Measurements from ENCODE around the gene HOXA1. TPM values are rescaled to one million over a fixed set of nuclear protein-coding genes. Genes with fewer than 3 reads are reported as not detected.

Gene HOXA1
- total RNA-seq, 1 donor from 2014 or later: 0.16 TPM

DNA sequence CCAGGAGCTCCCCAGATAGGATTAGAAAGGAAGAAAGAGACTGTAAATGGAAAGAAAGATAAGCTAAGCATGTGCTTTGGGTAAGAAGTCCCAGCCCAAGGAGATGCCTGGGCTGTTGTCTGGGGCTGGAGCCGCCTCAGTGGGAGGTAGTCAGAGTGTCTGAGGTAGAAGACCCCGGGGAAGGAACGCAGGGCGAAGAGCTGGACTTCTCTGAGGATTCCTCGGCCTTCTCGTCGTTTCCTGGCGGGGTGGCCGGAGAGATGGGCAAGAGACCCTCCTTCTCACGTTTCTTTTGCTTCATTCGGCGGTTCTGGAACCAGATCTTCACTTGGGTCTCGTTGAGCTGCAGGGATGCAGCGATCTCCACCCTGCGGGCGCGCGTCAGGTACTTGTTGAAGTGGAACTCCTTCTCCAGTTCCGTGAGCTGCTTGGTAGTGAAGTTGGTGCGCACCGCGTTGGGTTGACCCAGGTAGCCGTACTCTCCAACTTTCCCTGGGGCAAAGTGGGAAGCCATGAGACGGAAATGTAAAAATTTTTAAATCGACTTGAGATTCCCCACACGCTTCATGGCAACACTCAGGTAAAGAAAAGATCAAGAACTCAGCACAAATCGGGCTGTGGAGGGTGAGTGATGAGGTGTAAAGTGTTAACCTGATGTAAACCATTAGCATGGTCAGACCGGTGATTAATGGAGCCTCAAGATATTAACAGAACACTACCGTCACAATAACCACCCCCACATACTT is 1.3 kb downstream of the HOXA1 start:
- H3K36me3 Mint-ChIP-seq (ENCODE audit: low read depth): peaks cover 11% of the 10 kb centered on the region
- H3K27ac Mint-ChIP-seq: no peak overlapping the region
- intact Hi-C loops (cut with micrococcal nuclease): loop anchor here (5.0 kb wide), 3 partner anchors 38 to 1237 kb away; partner anchors contain the start of genes EVX1 and HOXA4
- H3K4me3 Mint-ChIP-seq (ENCODE audit: low read depth): no peak overlapping the region
- peaks cover 16% of the 10 kb centered on the region for H3K4me1 Mint-ChIP-seq (ENCODE audit: low read depth)
- no peak for DNase-seq (ENCODE audit: low spot score)
- H3K27me3 Mint-ChIP-seq (ENCODE audit: low read depth): peaks cover 83% of the 10 kb centered on the region
- no peaks in the 10 kb centered on the region for H3K9me3 Mint-ChIP-seq

DNA sequence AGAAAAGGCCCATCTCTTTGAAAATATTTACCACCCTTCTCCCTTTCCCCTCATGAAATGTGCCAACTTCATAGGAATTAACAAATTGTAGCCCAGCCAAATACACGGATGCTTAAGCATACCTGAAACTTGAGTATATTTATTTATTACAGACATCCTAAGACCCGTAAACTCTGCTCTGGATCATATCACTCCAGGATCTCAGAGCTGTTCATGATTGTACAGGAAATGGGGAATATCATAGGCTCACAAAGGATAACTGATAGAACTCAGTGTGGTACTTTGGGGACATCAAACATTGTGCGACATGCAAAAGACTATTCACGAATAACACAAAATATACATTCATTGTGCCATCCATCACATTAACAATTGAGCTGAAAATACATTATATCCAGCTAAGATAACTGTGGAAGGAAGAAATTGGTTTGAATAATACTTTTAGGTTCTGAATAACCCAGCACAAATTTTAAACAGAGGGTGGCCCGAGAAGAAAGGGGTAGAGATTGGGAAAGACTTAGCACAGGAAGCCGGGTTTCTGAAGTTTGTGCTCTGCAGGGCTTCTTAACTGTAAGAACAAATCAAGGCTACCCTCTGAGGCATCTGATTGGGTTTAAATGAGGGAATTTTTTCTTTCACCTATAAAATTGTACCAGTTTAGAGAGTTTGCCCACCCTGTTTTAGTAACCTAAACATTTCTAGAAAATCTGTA is 2.5 kb downstream of the HOXA1 start:
- Mint-ChIP-seq H3K4me3 (ENCODE audit: low read depth) (no peak overlapping the region), H3K27ac (no peak overlapping the region), H3K36me3 (ENCODE audit: low read depth) (peaks cover 3% of the 10 kb centered on the region), H3K4me1 (ENCODE audit: low read depth) (peaks cover 13% of the 10 kb centered on the region), H3K9me3 (no peaks in the 10 kb centered on the region), H3K27me3 (ENCODE audit: low read depth) (peaks cover 83% of the 10 kb centered on the region)
- DNase-seq (ENCODE audit: low spot score): no peak
- intact Hi-C loops (cut with micrococcal nuclease): loop anchor here (5.0 kb wide), 1 partner anchor 149 kb away; the partner anchor contains the start of gene EVX1

DNA sequence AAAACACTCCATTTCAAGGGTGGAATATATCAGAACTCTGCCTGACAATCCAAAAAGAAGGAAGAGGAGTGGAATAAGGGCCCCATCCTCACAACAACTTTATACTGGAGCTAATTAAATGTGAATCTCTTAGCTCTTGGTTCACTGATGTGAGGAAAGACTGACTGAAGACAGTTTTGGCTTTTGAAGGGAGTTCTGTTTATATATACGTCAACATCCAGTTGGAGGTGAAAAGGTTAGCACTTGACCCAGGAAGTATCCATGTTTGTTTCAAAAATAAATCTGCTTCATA is 3.0 kb downstream of the HOXA1 start:
- H3K4me3 Mint-ChIP-seq (ENCODE audit: low read depth): no peak overlapping the region
- no peak overlapping the region for H3K27ac Mint-ChIP-seq
- no peaks in the 10 kb centered on the region for H3K9me3 Mint-ChIP-seq
- DNase-seq (ENCODE audit: low spot score): no peak
- peaks cover 81% of the 10 kb centered on the region for H3K27me3 Mint-ChIP-seq (ENCODE audit: low read depth)
- peaks cover 3% of the 10 kb centered on the region for H3K36me3 Mint-ChIP-seq (ENCODE audit: low read depth)
- H3K4me1 Mint-ChIP-seq (ENCODE audit: low read depth): peaks cover 13% of the 10 kb centered on the region
- intact Hi-C loops (cut with micrococcal nuclease): loop anchor here (5.0 kb wide), 1 partner anchor 150 kb away; the partner anchor contains the start of gene EVX1

DNA sequence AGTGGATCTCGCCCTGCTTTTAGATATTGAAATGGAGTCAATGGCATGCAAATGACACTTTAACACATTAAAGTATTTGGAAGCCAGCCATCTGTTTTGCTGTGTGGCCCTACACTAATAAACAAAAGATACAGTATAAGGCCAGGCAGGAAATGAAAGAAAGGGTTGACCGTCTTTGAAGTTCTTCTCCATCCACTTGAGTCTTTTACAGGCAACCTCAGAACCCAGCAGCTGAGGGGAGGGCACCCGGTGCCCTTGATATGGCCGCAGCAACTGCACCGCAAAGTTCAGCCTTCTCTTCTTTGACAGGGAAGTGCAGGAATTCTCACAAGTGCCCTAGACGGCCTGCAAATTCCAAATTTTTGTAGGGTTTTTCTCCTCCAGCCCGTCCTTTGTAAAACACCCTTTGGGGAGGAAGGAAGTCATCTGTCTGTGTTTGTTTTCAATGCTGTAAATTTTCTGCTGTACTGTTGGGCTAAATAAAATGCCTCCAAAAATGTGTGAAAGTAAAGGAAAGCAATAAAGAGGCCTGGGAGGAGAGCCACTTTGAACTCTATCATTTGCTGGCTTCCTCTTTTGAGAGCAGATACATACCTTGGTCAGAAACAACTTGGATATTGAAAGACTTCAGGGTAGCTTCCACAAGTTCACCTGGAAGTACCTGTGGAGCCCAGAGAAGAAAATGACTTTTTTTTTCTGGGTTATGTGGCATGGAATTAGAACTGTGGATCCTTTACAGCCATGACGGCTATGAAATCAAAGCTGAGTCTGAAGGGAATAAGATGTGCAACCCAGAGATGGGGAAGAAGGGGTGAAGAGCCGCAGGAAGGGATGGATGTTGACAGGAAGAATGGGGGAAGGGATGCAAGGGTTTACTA is 3.6 kb downstream of the HOXA1 start:
- DNase-seq (ENCODE audit: low spot score): no peak
- Mint-ChIP-seq H3K27me3 (ENCODE audit: low read depth) (peaks cover 83% of the 10 kb centered on the region), H3K27ac (no peak overlapping the region), H3K9me3 (no peaks in the 10 kb centered on the region), H3K4me1 (ENCODE audit: low read depth) (peaks cover 12% of the 10 kb centered on the region), H3K4me3 (ENCODE audit: low read depth) (no peak overlapping the region), H3K36me3 (ENCODE audit: low read depth) (peaks cover 2% of the 10 kb centered on the region)
- intact Hi-C loops (cut with micrococcal nuclease): loop anchor here (5.0 kb wide), 1 partner anchor 150 kb away; the partner anchor contains the start of gene EVX1

DNA sequence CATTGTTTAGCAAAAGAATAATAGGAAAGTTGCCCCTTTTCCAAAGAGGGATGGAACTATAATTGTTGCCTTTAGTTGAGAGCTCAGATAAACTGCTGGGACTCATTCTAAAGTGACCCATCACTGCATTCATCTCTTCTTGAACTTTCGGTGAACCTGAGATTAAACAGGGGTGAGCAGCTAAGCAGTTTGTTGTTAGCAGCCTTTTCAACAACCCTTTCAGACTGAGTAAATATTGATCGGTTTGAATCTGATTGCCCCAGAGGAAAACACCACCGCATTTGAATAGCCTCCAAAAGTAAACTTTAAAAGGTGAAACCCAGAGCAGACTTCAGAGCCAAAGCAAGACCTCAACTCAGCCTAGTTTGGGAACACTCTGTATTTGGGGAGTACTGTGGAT is 4.7 kb downstream of the HOXA1 start:
- H3K4me3 Mint-ChIP-seq (ENCODE audit: low read depth): no peak overlapping the region
- H3K9me3 Mint-ChIP-seq: no peaks in the 10 kb centered on the region
- intact Hi-C loops (cut with micrococcal nuclease): loop anchor here (5.0 kb wide), 1 partner anchor 151 kb away; the partner anchor contains the start of gene EVX1
- H3K36me3 Mint-ChIP-seq (ENCODE audit: low read depth): no peaks in the 10 kb centered on the region
- no peak overlapping the region for H3K27ac Mint-ChIP-seq
- peaks cover 83% of the 10 kb centered on the region for H3K27me3 Mint-ChIP-seq (ENCODE audit: low read depth)
- peaks cover 10% of the 10 kb centered on the region for H3K4me1 Mint-ChIP-seq (ENCODE audit: low read depth)
- no peak for DNase-seq (ENCODE audit: low spot score)

DNA sequence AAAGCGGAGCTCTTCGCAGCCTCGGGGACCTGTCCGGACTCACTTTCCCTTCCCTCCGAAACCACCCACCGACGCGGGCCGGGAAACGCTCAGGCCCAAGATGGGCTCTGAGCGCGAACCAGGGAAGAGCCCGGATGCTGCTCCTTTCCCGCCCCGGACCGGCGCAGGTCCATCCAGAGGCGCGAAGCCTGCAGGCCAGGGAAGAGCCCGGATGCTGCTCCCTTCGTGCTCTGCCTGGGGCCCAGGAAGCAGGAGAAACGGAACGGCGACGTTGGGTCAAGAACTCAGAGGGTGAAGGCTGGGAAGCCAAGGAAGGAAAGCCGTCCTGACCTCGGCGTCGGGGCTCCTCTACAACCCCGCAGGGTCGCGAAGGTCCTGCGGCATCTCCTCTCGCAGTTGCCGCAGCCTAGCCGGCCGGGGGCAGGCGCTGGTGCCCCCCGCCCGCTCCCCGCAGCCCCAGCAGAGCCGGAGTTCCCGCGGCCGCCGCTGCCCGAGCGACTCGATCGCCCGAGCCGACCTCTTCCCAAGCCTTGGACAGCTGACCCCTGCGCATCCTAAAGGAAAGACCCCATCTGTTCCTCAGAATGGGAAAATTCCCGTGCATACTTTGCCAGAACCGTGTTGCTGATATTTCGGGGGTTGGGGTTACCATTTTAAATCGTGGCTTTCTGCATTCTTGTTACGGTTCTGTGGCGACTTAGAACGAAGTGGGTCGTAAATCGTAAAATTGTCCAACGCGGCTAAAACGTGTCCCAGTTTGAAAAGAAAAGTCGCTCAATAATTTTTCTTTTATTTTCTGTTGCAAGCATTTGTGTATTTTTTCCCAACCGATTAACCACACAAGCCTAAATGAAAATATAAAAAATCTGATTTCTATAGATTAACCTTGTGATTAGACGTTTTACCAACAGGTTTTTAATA is 7.5 kb downstream of the HOXA1 start:
- Mint-ChIP-seq H3K36me3 (ENCODE audit: low read depth) (no peaks in the 10 kb centered on the region), H3K4me3 (ENCODE audit: low read depth) (no peak overlapping the region), H3K27me3 (ENCODE audit: low read depth) (peaks cover 71% of the 10 kb centered on the region), H3K4me1 (ENCODE audit: low read depth) (no peaks in the 10 kb centered on the region), H3K27ac (no peak overlapping the region), H3K9me3 (no peaks in the 10 kb centered on the region)
- intact Hi-C loops (cut with micrococcal nuclease): no loop called here
- no peak for DNase-seq (ENCODE audit: low spot score)

DNA sequence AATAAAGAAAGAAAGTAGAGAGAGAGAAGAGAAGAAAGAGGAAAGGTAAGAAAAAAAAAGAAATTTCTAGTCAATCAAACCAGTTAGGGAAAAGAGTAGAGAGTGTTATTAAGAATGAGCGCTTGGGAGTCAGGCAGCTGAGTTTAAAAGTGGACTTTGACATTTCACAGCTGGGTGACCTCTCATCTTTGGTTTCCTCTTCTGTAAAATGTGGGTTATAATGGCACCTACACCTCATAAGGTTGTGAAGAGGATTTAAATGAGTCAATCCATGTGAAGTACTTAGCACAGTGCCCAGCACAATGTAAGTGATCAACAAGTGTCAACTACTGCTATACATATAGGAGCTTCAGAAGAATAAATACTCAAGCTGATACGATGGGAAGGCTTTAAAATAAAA is 12.2 kb downstream of the HOXA1 start:
- Mint-ChIP-seq H3K9me3 (no peaks in the 10 kb centered on the region), H3K27ac (no peak overlapping the region), H3K4me3 (ENCODE audit: low read depth) (no peak overlapping the region), H3K27me3 (ENCODE audit: low read depth) (peaks cover 32% of the 10 kb centered on the region), H3K4me1 (ENCODE audit: low read depth) (peaks cover 7% of the 10 kb centered on the region), H3K36me3 (ENCODE audit: low read depth) (no peaks in the 10 kb centered on the region)
- no peak for DNase-seq (ENCODE audit: low spot score)
- intact Hi-C loops (cut with micrococcal nuclease): no loop called here

DNA sequence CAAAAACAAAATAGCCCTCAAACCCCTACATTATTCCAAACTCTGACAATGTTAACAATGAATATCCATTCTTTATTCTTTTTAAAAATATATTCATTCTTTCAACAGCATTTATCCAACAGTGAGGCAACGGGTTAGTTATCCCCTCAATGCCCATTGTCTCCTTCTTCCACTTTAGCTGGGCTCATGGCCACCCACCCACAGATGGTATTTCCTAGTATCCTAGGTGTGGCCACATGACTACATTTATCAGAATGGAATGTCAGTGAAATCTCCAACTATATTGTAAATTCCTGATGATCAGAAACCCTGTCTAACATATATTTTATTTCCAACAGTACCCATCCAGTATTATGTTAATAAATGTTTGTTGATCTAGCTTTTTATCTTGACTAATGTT is 13.6 kb downstream of the HOXA1 start:
- H3K4me3 Mint-ChIP-seq (ENCODE audit: low read depth): no peak overlapping the region

DNA sequence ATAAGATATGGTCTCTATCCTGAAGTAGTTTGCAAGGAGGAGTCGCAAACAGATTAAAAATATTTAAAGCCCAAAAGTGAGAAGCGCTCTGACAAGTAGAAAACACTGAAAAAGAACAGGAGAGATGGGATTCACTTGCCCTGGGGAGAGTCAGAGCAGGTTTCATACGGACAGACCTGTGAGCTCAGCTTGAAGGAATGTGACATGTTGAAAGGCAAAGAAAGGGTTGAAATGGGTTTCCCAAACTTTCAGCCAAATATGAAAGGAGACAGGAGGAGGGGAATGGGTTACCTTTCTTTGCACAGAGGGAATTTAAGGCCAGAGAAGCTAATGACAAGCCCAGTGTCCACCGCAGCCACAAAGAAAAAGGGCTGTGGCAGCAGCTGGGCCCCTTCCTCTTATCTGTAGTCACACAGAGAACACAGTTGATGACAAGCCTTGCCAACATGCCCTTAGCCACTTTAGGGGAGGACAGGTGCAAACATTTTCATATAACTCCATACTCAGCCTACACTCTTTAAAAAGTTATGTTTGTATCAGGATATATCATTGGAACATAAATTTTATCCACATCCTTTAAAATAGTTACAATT is 14.9 kb downstream of the HOXA1 start:
- DNase-seq (ENCODE audit: low spot score): no peak
- Mint-ChIP-seq H3K27ac (no peak overlapping the region), H3K4me3 (ENCODE audit: low read depth) (no peak overlapping the region), H3K36me3 (ENCODE audit: low read depth) (no peaks in the 10 kb centered on the region), H3K9me3 (no peaks in the 10 kb centered on the region), H3K27me3 (ENCODE audit: low read depth) (peaks cover 16% of the 10 kb centered on the region), H3K4me1 (ENCODE audit: low read depth) (peaks cover 7% of the 10 kb centered on the region)
- intact Hi-C loops (cut with micrococcal nuclease): no loop called here

More for the DNA sequence above, 13.6 kb downstream of the HOXA1 start:
- intact Hi-C loops (cut with micrococcal nuclease): no loop called here
- peaks cover 20% of the 10 kb centered on the region for H3K27me3 Mint-ChIP-seq (ENCODE audit: low read depth)
- H3K4me1 Mint-ChIP-seq (ENCODE audit: low read depth): peaks cover 7% of the 10 kb centered on the region
- H3K27ac Mint-ChIP-seq: no peak overlapping the region
- no peaks in the 10 kb centered on the region for H3K36me3 Mint-ChIP-seq (ENCODE audit: low read depth)
- no peaks in the 10 kb centered on the region for H3K9me3 Mint-ChIP-seq
- DNase-seq (ENCODE audit: low spot score): no peak

DNA sequence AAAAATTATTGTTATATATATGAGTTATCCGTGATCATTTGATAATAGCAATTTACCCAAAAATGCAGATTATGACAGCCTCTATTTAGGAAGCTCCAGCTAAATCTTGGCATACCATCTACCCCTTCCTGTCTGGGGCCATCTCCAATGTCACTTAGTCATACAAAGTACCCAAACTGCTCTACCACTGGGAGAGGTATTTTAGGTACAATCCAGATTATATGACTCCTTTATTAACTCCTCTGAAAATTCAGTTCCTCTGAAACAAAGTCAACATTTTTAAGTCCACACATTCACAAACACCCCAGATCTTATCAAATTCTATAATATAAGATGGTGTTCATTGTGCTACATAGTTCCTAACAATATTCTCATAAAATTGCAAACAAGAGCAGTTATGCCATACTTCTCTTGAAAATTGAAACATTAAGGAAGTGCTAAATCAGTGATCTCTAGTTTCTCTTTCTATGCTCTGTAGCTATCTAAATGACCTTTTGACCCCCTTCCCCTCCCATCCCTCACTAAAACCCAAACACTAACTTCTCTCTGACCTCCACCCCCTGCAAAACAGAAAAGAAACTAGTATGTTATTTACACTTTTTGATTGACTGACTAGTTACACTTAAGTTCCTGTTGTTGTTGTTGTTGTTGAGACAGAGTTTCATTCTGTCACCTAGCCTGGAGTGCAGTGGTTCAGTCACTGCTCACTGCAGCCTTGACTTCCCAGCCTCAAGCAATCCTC is 16.4 kb downstream of the HOXA1 start:
- Mint-ChIP-seq H3K27me3 (ENCODE audit: low read depth) (peaks cover 15% of the 10 kb centered on the region), H3K4me1 (ENCODE audit: low read depth) (peaks cover 7% of the 10 kb centered on the region), H3K36me3 (ENCODE audit: low read depth) (no peaks in the 10 kb centered on the region), H3K4me3 (ENCODE audit: low read depth) (no peak overlapping the region), H3K27ac (no peak overlapping the region), H3K9me3 (no peaks in the 10 kb centered on the region)
- DNase-seq (ENCODE audit: low spot score): no peak
- intact Hi-C loops (cut with micrococcal nuclease): no loop called here

DNA sequence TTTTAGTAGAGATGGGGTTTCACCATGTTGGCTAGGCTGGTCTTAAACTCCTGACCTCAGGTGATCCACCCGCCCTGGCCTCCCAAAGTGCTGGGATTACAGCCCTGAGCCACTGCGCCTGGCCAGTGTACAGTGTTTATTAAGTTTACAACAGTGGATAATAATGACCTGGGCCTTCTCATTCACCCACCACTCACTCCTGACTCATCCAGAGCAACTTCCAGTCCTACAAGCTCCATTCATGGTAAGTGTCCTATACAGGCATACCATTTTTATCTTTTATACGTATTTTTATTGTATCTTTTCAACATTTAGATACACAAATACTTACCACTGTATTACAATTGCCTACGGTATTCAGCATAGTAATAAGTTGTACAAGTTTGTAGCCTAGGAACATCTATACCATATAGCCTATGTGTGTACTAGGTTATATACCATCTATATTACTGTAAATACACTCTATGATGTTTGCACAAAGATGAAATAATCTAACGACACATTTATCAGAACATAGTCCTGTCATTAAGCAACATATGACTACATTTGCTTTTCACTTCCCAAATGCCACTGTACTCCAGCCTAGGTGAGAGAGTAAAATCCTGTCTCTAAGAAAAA is 17.1 kb downstream of the HOXA1 start:
- DNase-seq (ENCODE audit: low spot score): no peak
- peaks cover 7% of the 10 kb centered on the region for H3K4me1 Mint-ChIP-seq (ENCODE audit: low read depth)
- no peak overlapping the region for H3K4me3 Mint-ChIP-seq (ENCODE audit: low read depth)
- H3K27me3 Mint-ChIP-seq (ENCODE audit: low read depth): peaks cover 11% of the 10 kb centered on the region
- H3K36me3 Mint-ChIP-seq (ENCODE audit: low read depth): no peaks in the 10 kb centered on the region
- intact Hi-C loops (cut with micrococcal nuclease): no loop called here
- H3K27ac Mint-ChIP-seq: no peak overlapping the region
- H3K9me3 Mint-ChIP-seq: no peaks in the 10 kb centered on the region

Data from activated T-helper 2 cell treated with anti-CD3 and anti-CD28 coated beads, Interferon-gamma antibody, Interleukin-2, Interleukin-4, amounts not matched to agents 10 μg/mL and 5 μg/mL and 100 μg/mL, durations not matched to agents 14 hours and 24 hours and 36 hours (primary cell).